PFSK-1 (cell line): ENCODE data around the gene MAN2B1.

Experiments used
- POLR2AphosphoS5 ChIP-seq: IDR thresholded peaks from 2 replicates; pipeline ENCODE4 v1.6.1; 2012; ENCODE audit warnings: low read depth, mild to moderate bottlenecking, control low read depth, low read length, moderate library complexity
- TAF1 ChIP-seq: IDR thresholded peaks from 2 replicates; pipeline ENCODE4 v1.6.1; 2012; ENCODE audit warnings: low read length, control low read depth, borderline replicate concordance; ENCODE audit not compliant: insufficient read depth
- TF ChIP-seq, protein P1 (sequence below), 2 experiments: IDR thresholded peaks; 2 replicates each; pipeline versions ENCODE4 v1.6.1 to v1.8.0; 2011 to 2012; ENCODE audit warnings: low read depth in 2 of 2, low read length in 2 of 2, control low read depth in 1 of 2, inconsistent platforms in 1 of 2, mild to moderate bottlenecking in 1 of 2, moderate library complexity in 1 of 2; ENCODE audit not compliant: insufficient read depth in 1 of 2

DNA sequence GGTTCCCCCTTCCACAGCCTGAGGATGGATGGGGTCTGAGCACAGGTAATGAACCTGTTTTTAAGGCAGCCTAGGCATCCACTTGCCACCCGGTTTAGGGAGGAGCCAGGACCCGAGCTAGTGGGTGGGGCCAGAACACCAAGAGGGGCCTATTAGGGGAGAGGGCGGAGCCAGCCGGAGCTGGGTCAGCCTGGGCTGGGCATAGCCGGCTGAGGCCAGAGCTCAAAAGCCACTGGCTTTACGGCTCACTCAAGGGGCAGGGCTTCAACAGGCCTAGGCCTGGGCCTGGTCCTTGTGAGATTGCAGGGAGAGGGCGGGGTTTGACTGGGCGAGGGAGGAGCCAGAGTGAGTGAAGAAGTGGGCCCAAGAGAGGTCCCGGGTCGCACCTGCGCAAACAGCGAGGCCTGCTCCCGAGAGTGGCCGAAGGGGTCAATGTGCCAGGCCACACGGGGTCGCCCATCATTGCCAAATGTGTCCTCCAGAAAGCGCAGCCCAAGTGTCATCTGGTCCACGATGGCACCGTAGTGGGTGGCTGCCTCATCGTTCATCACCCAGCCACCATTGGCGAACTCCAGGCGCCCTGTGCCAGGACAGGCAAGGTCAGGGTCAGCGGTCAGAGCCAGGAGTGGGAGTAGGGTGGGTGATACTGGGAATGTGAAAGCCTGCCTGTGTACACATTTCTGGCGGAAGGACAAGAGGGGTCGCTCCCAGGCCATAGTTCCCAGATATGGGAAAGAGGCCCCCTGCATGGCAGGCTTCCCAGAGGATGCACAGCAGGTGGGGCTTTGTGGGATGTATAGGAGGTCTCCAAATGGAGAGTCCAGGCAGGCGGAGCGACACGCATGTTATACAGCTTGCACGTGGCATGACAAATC lies 1.9 kb downstream of the MAN2B1 start:
- TF ChIP-seq POLR2AphosphoS5 (no peak), TAF1 (no peak)
- TF ChIP-seq, protein P1, sequence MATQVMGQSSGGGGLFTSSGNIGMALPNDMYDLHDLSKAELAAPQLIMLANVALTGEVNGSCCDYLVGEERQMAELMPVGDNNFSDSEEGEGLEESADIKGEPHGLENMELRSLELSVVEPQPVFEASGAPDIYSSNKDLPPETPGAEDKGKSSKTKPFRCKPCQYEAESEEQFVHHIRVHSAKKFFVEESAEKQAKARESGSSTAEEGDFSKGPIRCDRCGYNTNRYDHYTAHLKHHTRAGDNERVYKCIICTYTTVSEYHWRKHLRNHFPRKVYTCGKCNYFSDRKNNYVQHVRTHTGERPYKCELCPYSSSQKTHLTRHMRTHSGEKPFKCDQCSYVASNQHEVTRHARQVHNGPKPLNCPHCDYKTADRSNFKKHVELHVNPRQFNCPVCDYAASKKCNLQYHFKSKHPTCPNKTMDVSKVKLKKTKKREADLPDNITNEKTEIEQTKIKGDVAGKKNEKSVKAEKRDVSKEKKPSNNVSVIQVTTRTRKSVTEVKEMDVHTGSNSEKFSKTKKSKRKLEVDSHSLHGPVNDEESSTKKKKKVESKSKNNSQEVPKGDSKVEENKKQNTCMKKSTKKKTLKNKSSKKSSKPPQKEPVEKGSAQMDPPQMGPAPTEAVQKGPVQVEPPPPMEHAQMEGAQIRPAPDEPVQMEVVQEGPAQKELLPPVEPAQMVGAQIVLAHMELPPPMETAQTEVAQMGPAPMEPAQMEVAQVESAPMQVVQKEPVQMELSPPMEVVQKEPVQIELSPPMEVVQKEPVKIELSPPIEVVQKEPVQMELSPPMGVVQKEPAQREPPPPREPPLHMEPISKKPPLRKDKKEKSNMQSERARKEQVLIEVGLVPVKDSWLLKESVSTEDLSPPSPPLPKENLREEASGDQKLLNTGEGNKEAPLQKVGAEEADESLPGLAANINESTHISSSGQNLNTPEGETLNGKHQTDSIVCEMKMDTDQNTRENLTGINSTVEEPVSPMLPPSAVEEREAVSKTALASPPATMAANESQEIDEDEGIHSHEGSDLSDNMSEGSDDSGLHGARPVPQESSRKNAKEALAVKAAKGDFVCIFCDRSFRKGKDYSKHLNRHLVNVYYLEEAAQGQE (IDR thresholded peaks at IDR 0.05; ENCODE audit: insufficient read depth in 1 of 2, low read depth in 2 of 2, low read length in 2 of 2): no peak
